Right cardiac atrium (tissue), 5 donors: Measurements from ENCODE around the gene FHDC1. TPM values are rescaled to one million over a fixed set of nuclear protein-coding genes. Genes with fewer than 3 reads are reported as not detected.
"Not testable (repeated sequence)": the region's sequence is repeated elsewhere in the genome, so short reads cannot be mapped to it uniquely, and the experiment has no call there.

Source experiments
- ATAC-seq, 2 donors: fragments of 200-7000 bp; cut with Tn5 transposase; one replicate each; pipeline versions ENCODE4 v1.8.0 to v1.9.1; 2020; ENCODE audit warnings: moderate library complexity in 2 of 2, mild to moderate bottlenecking in 1 of 2
- DNase-seq, 3 donors: peaks; one replicate each; pipeline ENCODE4 v3.0.0-alpha.2; 2020
- H3K27ac ChIP-seq: one replicate; pipeline ENCODE4 v1.5.1; 2013; ENCODE audit warnings: mild to moderate bottlenecking, low read length, control low read depth, moderate library complexity
- H3K27me3 ChIP-seq: one replicate; pipeline ENCODE4 v1.6.1; 2013; ENCODE audit not compliant: control insufficient read depth, insufficient read depth
- H3K4me1 ChIP-seq: one replicate; pipeline ENCODE4 v1.6.1; 2013; ENCODE audit warnings: low read length; ENCODE audit not compliant: control insufficient read depth, insufficient read depth
- H3K4me3 ChIP-seq: one replicate; pipeline ENCODE4 v1.5.1; 2013; ENCODE audit warnings: low read length, control low read depth
- H3K9me3 ChIP-seq: one replicate; pipeline ENCODE4 v1.6.1; 2013; ENCODE audit warnings: low read length; ENCODE audit not compliant: control insufficient read depth
- whole genome bisulfite sequencing: extraction: QIAGEN DNeasy Blood & Tissue Kit; methylation state at CpG from one replicate; pipeline ENCODE4 v1.1.7; 2013; 5-methylcytosine and 5-hydroxymethylcytosine counted together
- intact Hi-C, 4 donors: fragments of 100-400 bp; cut with DNase I; formaldehyde crosslinking; loops; one replicate each; pipeline versions ENCODE4 v1.11.0 to v1.14.0; 2022 to 2023
- long read RNA-seq, 4 donors: library from polyadenylated mRNA; unstranded; transcript quantifications; one replicate each; pipeline ENCODE4 v2.0.0, GENCODE V29; 2020 to 2021
- polyA plus RNA-seq: library from polyadenylated mRNA; stranded (reverse); fragments of 200-250 nt; gene quantifications from one replicate; pipeline ENCODE4 v1.2.3, GENCODE V29; 2013
- total RNA-seq, 4 donors: library from RNA; stranded (reverse); fragmentation: NEBNext Ultra II Directional; extraction: Animal tissue kit (Norgen Biotek cat#: 25700); gene quantifications; one replicate each; pipeline ENCODE4 v1.2.1, GENCODE V29; 2021
- donor health status: healthy with polysubstance abuse.
- donor health status: DM: no; HTN: yes; CAD: no.
- donor health status: DM: no; HTN: no; CAD: no.
- donor health status: DM: no; HTN: yes; CAD: no; lungs with severe emphysema.
- donor health status: DM: yes; HTN: yes; CAD: no.

Gene FHDC1, protein sequence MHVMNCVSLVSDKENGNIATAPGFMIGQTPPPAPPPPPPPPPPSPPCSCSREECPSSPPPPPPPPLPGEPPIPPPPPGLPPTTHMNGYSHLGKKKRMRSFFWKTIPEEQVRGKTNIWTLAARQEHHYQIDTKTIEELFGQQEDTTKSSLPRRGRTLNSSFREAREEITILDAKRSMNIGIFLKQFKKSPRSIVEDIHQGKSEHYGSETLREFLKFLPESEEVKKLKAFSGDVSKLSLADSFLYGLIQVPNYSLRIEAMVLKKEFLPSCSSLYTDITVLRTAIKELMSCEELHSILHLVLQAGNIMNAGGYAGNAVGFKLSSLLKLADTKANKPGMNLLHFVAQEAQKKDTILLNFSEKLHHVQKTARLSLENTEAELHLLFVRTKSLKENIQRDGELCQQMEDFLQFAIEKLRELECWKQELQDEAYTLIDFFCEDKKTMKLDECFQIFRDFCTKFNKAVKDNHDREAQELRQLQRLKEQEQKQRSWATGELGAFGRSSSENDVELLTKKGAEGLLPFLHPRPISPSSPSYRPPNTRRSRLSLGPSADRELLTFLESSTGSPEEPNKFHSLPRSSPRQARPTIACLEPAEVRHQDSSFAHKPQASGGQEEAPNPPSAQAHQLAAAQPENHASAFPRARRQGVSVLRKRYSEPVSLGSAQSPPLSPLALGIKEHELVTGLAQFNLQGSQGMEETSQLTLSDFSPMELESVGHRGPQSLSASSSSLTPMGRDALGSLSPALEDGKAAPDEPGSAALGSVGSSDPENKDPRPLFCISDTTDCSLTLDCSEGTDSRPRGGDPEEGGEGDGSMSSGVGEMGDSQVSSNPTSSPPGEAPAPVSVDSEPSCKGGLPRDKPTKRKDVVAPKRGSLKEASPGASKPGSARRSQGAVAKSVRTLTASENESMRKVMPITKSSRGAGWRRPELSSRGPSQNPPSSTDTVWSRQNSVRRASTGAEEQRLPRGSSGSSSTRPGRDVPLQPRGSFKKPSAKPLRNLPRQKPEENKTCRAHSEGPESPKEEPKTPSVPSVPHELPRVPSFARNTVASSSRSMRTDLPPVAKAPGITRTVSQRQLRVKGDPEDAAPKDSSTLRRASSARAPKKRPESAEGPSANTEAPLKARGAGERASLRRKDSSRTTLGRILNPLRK
- total RNA-seq (1 to 10 TPM in 2 of 4 donors, under 1 TPM in 2; 0.37 to 1.3 (median 0.77) TPM), polyA plus RNA-seq (0.25 TPM)
- long read RNA-seq, donor 1, partial matches to known transcripts: 0 of 2 reads
- long read RNA-seq, donor 1, other reads (novel, unspliced or antisense): 2 of 2 reads
- long read RNA-seq, donor 2: 0 reads
- long read RNA-seq, donor 3: 0 reads
- long read RNA-seq, donor 4: 0 reads

GRCh38 chr4:152935631-152936445 is at the start of gene FHDC1:
FHDC1 (plus strand) TSS chr4:152936323; CDS start chr4:152943058, 6,735 bp downstream.
- peaks cover 4% of the 10 kb centered on the region for H3K4me1 ChIP-seq
- peak; percentile 53 to 66 for ATAC-seq
- no peaks in the 10 kb centered on the region for H3K9me3 ChIP-seq
- peak within 1 kb of the TSS; percentile 78 for H3K4me3 ChIP-seq
- intact Hi-C loops: no loop called here
- no peaks in the 10 kb centered on the region for H3K27me3 ChIP-seq
- H3K27ac ChIP-seq: no peak within 1 kb of the TSS
- peak in 2 of 3 donors; percentile 55 to 66 for DNase-seq
- 5% methylated on average over 75 of the region's 75 CpGs for WGBS

DNA sequence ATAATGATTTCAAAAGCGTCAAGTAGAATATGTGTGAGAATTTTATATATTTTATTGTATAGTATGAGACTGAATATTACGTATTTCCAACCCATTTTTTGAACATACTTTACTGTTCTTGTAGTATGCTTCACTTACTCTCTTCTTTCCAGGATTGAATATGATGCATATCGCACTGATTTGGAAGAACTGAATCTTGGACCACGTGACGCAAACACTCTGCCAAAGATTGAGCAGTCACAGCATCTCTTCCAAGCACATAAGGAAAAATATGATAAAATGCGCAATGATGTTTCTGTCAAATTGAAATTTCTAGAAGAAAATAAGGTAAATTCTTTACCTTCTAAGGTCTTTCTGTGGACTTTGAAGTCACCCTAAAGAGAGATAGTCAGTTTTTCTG is 48.1 kb upstream of the FHDC1 start:
- ATAC-seq (no peak), DNase-seq (no peak)
- intact Hi-C loops: no loop called here
- 90% methylated on average over 6 of the region's 6 CpGs for WGBS
- Histone ChIP-seq H3K27me3 (no peaks in the 10 kb centered on the region), H3K4me3 (no peak overlapping the region), H3K4me1 (no peaks in the 10 kb centered on the region), H3K27ac (no peak overlapping the region), H3K9me3 (no peaks in the 10 kb centered on the region)

GRCh38 chr4:152892974-152893373 is 43.1 kb upstream of the FHDC1 start:
- intact Hi-C loops: no loop called here
- no peak for DNase-seq
- WGBS: 83% methylated on average over 2 of the region's 2 CpGs

GRCh38 chr4:152894673-152895072 is 41.5 kb upstream of the FHDC1 start:
- Histone ChIP-seq H3K9me3 (no peaks in the 10 kb centered on the region), H3K4me3 (no peak overlapping the region), H3K27me3 (no peaks in the 10 kb centered on the region), H3K27ac (no peak overlapping the region), H3K4me1 (no peaks in the 10 kb centered on the region)
- ATAC-seq: no peak
- intact Hi-C loops: no loop called here
- 86% methylated on average over 1 of the region's 1 CpG for WGBS
- DNase-seq: no peak

More at GRCh38 chr4:152892974-152893373, 43.1 kb upstream of the FHDC1 start:
- Histone ChIP-seq H3K27me3 (no peaks in the 10 kb centered on the region), H3K4me3 (no peak overlapping the region), H3K9me3 (no peaks in the 10 kb centered on the region), H3K4me1 (no peaks in the 10 kb centered on the region), H3K27ac (no peak overlapping the region)
- ATAC-seq: no peak

- Histone ChIP-seq H3K9me3 (no peaks in the 10 kb centered on the region), H3K4me3 (no peak overlapping the region), H3K27me3 (no peaks in the 10 kb centered on the region), H3K27ac (no peak overlapping the region), H3K4me1 (no peaks in the 10 kb centered on the region)
- DNase-seq (no peak), ATAC-seq (no peak)
- 72% methylated on average over 1 of the region's 1 CpG for WGBS
- intact Hi-C loops: no loop called here
These were observed 39.3 kb upstream of the FHDC1 start for GRCh38 chr4:152896811-152897210.

- DNase-seq, H3K9me3 ChIP-seq, H3K4me3 ChIP-seq, H3K27me3 ChIP-seq, H3K4me1 ChIP-seq, ATAC-seq, H3K27ac ChIP-seq, intact Hi-C loops: not testable (repeated sequence)
- WGBS: 95% methylated on average over 6 of the region's 6 CpGs
These were observed 38.0 kb upstream of the FHDC1 start for GRCh38 chr4:152898133-152898532.

- intact Hi-C loops: no loop called here
- Histone ChIP-seq H3K4me1 (no peaks in the 10 kb centered on the region), H3K27ac (no peak overlapping the region), H3K9me3 (no peaks in the 10 kb centered on the region), H3K4me3 (no peak overlapping the region), H3K27me3 (no peaks in the 10 kb centered on the region)
- ATAC-seq (no peak), DNase-seq (no peak)
These were observed 37.5 kb upstream of the FHDC1 start for GRCh38 chr4:152898606-152899005.

DNA sequence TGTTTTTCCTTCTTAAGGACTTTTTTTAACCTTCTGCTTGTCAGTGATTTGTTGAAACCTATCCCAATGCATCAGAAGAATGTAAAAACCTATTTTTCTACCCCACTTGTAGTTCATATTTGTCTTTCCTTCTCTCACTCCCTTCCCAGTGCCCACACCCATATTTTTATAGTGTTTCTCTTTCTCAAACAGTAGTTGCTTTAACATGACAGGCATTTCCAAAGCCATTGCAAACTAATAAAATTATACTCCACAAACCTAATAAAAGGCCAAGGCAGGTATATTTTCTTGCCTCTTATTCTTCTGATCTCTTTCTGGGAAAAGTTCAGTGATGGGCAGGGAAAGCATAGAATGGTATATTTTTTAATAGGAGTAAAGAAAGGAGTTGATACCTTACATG is 35.7 kb upstream of the FHDC1 start:
- H3K27ac ChIP-seq: no peak overlapping the region
- no peaks in the 10 kb centered on the region for H3K4me1 ChIP-seq
- no peaks in the 10 kb centered on the region for H3K9me3 ChIP-seq
- no peaks in the 10 kb centered on the region for H3K27me3 ChIP-seq
- H3K4me3 ChIP-seq: no peak overlapping the region
- intact Hi-C loops: no loop called here
- ATAC-seq: no peak
- no peak for DNase-seq

- Histone ChIP-seq H3K27me3 (no peaks in the 10 kb centered on the region), H3K4me1 (no peaks in the 10 kb centered on the region), H3K4me3 (no peak overlapping the region), H3K9me3 (no peaks in the 10 kb centered on the region), H3K27ac (no peak overlapping the region)
- intact Hi-C loops: no loop called here
- ATAC-seq (no peak), DNase-seq (no peak)
- 74% methylated on average over 3 of the region's 3 CpGs for WGBS
These were observed 34.9 kb upstream of the FHDC1 start for GRCh38 chr4:152901205-152901604.

GRCh38 chr4:152903658-152904057 is 32.5 kb upstream of the FHDC1 start:
- H3K4me3 ChIP-seq: no peak overlapping the region
- H3K27me3 ChIP-seq: no peaks in the 10 kb centered on the region
- H3K9me3 ChIP-seq: no peaks in the 10 kb centered on the region
- ATAC-seq (no peak), DNase-seq (no peak)
- intact Hi-C loops: no loop called here
- H3K4me1 ChIP-seq: no peaks in the 10 kb centered on the region
- H3K27ac ChIP-seq: no peak overlapping the region
